HCT116 (cell line): ENCODE measurements around the gene ANKRD60. TPM values are rescaled to one million over a fixed set of nuclear protein-coding genes. Genes with fewer than 3 reads are reported as not detected.

ENCODE experiments used
- ATAC-seq: fragments of 200-7000 bp; cut with Tn5 transposase; 2 replicates; pipeline ENCODE4 v1.9.1; 2020; ENCODE audit warnings: mild to moderate bottlenecking, moderate library complexity
- BruUV-seq: library from RNA; stranded (reverse); fragments of 400-500 nt; replicated peaks from 2 replicates; lab custom pipeline; 2021; lab: Mats Ljungman, UMichigan
- CTCF ChIA-PET: fragments of 300-600 bp; sonication (Branson Sonifier 250); formaldehyde crosslinking; loops from one replicate; lab custom pipeline; 2021; ENCODE audit warnings: antibody characterized with exemption; lab: Charles Lee
- POLR2A ChIA-PET: fragments of 300-600, 350-600 bp; sonication (Branson Sonifier 250); formaldehyde crosslinking; loops from one replicate; lab custom pipeline; 2021; ENCODE audit warnings: antibody characterized with exemption; lab: Charles Lee
- RAD21 ChIA-PET, 2 experiments: fragments of 300-600 bp; sonication (Branson Sonifier 250); formaldehyde crosslinking; loops; one replicate each; lab custom pipeline; 2023; ENCODE audit warnings: low total read pairs in 2 of 2; ENCODE audit not compliant: uncharacterized antibody in 2 of 2, unreplicated experiment in 2 of 2, low non-redundant PET in 1 of 2; lab: Charles Lee
- DNase-seq: peaks from one replicate; pipeline ENCODE4 v3.0.0-alpha.2; 2010; ENCODE audit warnings: low read depth, low spot score
- H2AFZ ChIP-seq: fragments of 200-600 bp; shearing (Covaris generic), sonication (generic); 2 replicates; pipeline ENCODE4 v1.6.1; 2017; ENCODE audit warnings: low read depth, mixed run types, mixed read lengths, antibody characterized with exemption, low read length; ENCODE audit not compliant: poor library complexity, severe bottlenecking
- H3K27ac ChIP-seq: 2 replicates; pipeline ENCODE4 v1.5.1; 2012; ENCODE audit warnings: low read depth, low read length
- H3K27me3 ChIP-seq: fragments of 200-600 bp; sonication (generic); 2 replicates; pipeline ENCODE4 v1.6.1; 2016; ENCODE audit warnings: mixed run types, low read length, mixed read lengths; ENCODE audit not compliant: insufficient read depth
- H3K36me3 ChIP-seq, 2 experiments: fragments of 200-500 bp in 1 of 2; fragments of 200-600 bp in 1 of 2; sonication (Bioruptor generic) in 1 of 2; sonication (generic) in 1 of 2; 2 replicates each; pipeline versions ENCODE4 v1.5.1 to v1.6.1; 2014 to 2016; ENCODE audit warnings: low read length in 2 of 2, inconsistent platforms in 1 of 2, mixed read lengths in 1 of 2, mixed run types in 1 of 2; ENCODE audit not compliant: insufficient read depth in 2 of 2, control insufficient read depth in 1 of 2
- H3K4me1 ChIP-seq, 2 experiments: fragments of 200-600 bp in 1 of 2; sonication (generic) in 1 of 2; 2 replicates each; pipeline versions ENCODE4 v1.5.1 to v1.6.1; 2012 to 2017; ENCODE audit warnings: low read length in 2 of 2, inconsistent platforms in 1 of 2, mild to moderate bottlenecking in 1 of 2, mixed read lengths in 1 of 2, mixed run types in 1 of 2, moderate library complexity in 1 of 2; ENCODE audit not compliant: insufficient read depth in 2 of 2, control insufficient read depth in 1 of 2
- H3K4me2 ChIP-seq: fragments of 200-600 bp; sonication (generic); 2 replicates; pipeline ENCODE4 v1.6.1; 2017; ENCODE audit warnings: mixed run types, low read length, mixed read lengths
- H3K4me3 ChIP-seq, 2 experiments: fragments of 200-600 bp in 1 of 2; sonication (generic) in 1 of 2; replicated peaks in 1 of 2; 2 replicates each; pipeline ENCODE4 v1.5.1; 2011 to 2016; ENCODE audit warnings: low read length in 2 of 2, control low read depth in 1 of 2, low read depth in 1 of 2, mild to moderate bottlenecking in 1 of 2, mixed read lengths in 1 of 2, mixed run types in 1 of 2
- H3K79me2 ChIP-seq: fragments of 200-600 bp; sonication (generic); 2 replicates; pipeline ENCODE4 v1.6.1; 2017; ENCODE audit warnings: mild to moderate bottlenecking, mixed run types, low read length, moderate library complexity, mixed read lengths; ENCODE audit not compliant: insufficient read depth
- H3K9ac ChIP-seq: fragments of 200-600 bp; sonication (generic); 2 replicates; pipeline ENCODE4 v1.6.1; 2016; ENCODE audit warnings: low read length, mixed read lengths
- H3K9me2 ChIP-seq: fragments of 200-600 bp; sonication (generic), shearing (Covaris generic); 2 replicates; pipeline ENCODE4 v1.6.1; 2017; ENCODE audit warnings: mixed run types, mild to moderate bottlenecking, moderate library complexity; ENCODE audit not compliant: insufficient read depth
- H3K9me3 ChIP-seq, 2 experiments: fragments of 200-500 bp in 1 of 2; fragments of 200-600 bp in 1 of 2; sonication (Bioruptor generic) in 1 of 2; sonication (generic) in 1 of 2; 2 replicates each; pipeline ENCODE4 v1.6.1; 2014 to 2017; ENCODE audit warnings: low read length in 2 of 2, mixed read lengths in 2 of 2, inconsistent platforms in 1 of 2, low read depth in 1 of 2, mild to moderate bottlenecking in 1 of 2, mixed run types in 1 of 2, moderate library complexity in 1 of 2; ENCODE audit not compliant: control insufficient read depth in 1 of 2, insufficient read depth in 1 of 2
- H4K20me1 ChIP-seq: fragments of 200-600 bp; sonication (generic), shearing (Covaris generic); 2 replicates; pipeline ENCODE4 v1.6.1; 2017; ENCODE audit warnings: mixed run types, mild to moderate bottlenecking, moderate library complexity; ENCODE audit not compliant: insufficient read depth
- ATF3 ChIP-seq: IDR thresholded peaks from 2 replicates; pipeline ENCODE4 v1.6.1; 2012
- CEBPB ChIP-seq: IDR thresholded peaks from 2 replicates; pipeline ENCODE4 v1.6.1; 2012; ENCODE audit warnings: low read depth
- EGR1 ChIP-seq: IDR thresholded peaks from 2 replicates; pipeline ENCODE4 v1.6.1; 2012; ENCODE audit warnings: low read depth
- EZH2 ChIP-seq: fragments of 200-600 bp; sonication (generic); IDR thresholded peaks from 2 replicates; pipeline ENCODE4 v1.6.1; 2017; ENCODE audit warnings: antibody characterized with exemption, mixed run types
- EZH2phosphoT487 ChIP-seq: fragments of 200-600 bp; IDR thresholded peaks from 2 replicates; pipeline ENCODE4 v1.6.1; 2018; ENCODE audit warnings: antibody characterized with exemption, borderline replicate concordance
- JUND ChIP-seq: IDR thresholded peaks from 2 replicates; pipeline ENCODE4 v1.6.1; 2012
- POLR2A ChIP-seq: IDR thresholded peaks from 2 replicates; pipeline ENCODE4 v1.7.0; 2011; ENCODE audit warnings: borderline replicate concordance; ENCODE audit not compliant: insufficient read depth, insufficient read length; ENCODE audit errors: extremely low read depth
- POLR2AphosphoS5 ChIP-seq: IDR thresholded peaks from 2 replicates; pipeline ENCODE4 v1.6.1; 2011; ENCODE audit warnings: mild to moderate bottlenecking, low read depth, low read length, moderate library complexity
- RAD21 ChIP-seq: IDR thresholded peaks from 2 replicates; pipeline ENCODE4 v1.6.1; 2012; ENCODE audit warnings: low read depth, mild to moderate bottlenecking
- REST ChIP-seq: IDR thresholded peaks from 2 replicates; pipeline ENCODE4 v1.6.1; 2012; ENCODE audit warnings: low read depth
- SRF ChIP-seq: IDR thresholded peaks from 2 replicates; pipeline ENCODE4 v1.6.1; 2012; ENCODE audit warnings: low read depth
- YY1 ChIP-seq: IDR thresholded peaks from 2 replicates; pipeline ENCODE4 v1.6.1; 2011; ENCODE audit warnings: low read length, low read depth, moderate library complexity, mild to moderate bottlenecking; ENCODE audit not compliant: insufficient replicate concordance; ENCODE audit errors: extremely low read depth
- ZFX ChIP-seq: fragments of 450-650 bp; IDR thresholded peaks from 2 replicates; pipeline ENCODE4 v1.6.1; 2017
- ZNF274 ChIP-seq: fragments of 200-500 bp; sonication (Bioruptor generic); IDR thresholded peaks from 2 replicates; pipeline ENCODE4 v1.6.1; 2014; ENCODE audit warnings: mild to moderate bottlenecking, low read depth, low read length, inconsistent platforms
- intact Hi-C: fragments of 100-400 bp; cut with micrococcal nuclease; formaldehyde crosslinking; loops from 2 replicates; pipeline ENCODE4 v1.10.0; 2022
- total RNA-seq: library from RNA; stranded (reverse); gene quantifications from one replicate; pipeline ENCODE4 v1.2.1, GENCODE V29; 2021; ENCODE audit not compliant: unreplicated experiment

Gene ANKRD60
- total RNA-seq, 1 experiment from 2014 or later: not detected

- RAD21 ChIA-PET: no interaction called here
- no TSS peak for BruUV-seq
- no peak for DNase-seq
- H3K79me2 ChIP-seq: no peaks in the 10 kb centered on the region
- H3K9me2 ChIP-seq: no peaks in the 10 kb centered on the region
- H3K27ac ChIP-seq: no peak overlapping the region
- no peak overlapping the region for H2AFZ ChIP-seq
- TF ChIP-seq SRF (no peak), POLR2AphosphoS5 (no peak), CEBPB (no peak), ZFX (no peak), JUND (no peak), REST (no peak), ATF3 (no peak), ZNF274 (no peak), EZH2phosphoT487 (no peak), RAD21 (no peak), YY1 (no peak), POLR2A (no peak), EGR1 (no peak), EZH2 (no peak)
- no peaks in the 10 kb centered on the region for H3K4me1 ChIP-seq
- no peak for ATAC-seq
- no peaks in the 10 kb centered on the region for H3K9me3 ChIP-seq
- H3K27me3 ChIP-seq: peaks cover 16% of the 10 kb centered on the region; the same call in 1 of the 2 replicates
- no peak overlapping the region for H3K4me3 ChIP-seq
- CTCF ChIA-PET: no interaction called here
- H3K9ac ChIP-seq: no peak overlapping the region
- intact Hi-C loops: no loop called here
- POLR2A ChIA-PET: no interaction called here
- no peaks in the 10 kb centered on the region for H4K20me1 ChIP-seq
- no peak overlapping the region for H3K4me2 ChIP-seq
- no peaks in the 10 kb centered on the region for H3K36me3 ChIP-seq
Observed at GRCh38 chr20:58199469-58199868, 29.0 kb downstream of the ANKRD60 start.
